Activated CD8-positive, alpha-beta memory T cell treated with anti-CD3 and anti-CD28 coated beads, Interleukin-2, amount 50 U/mL, for 24 hours (primary cell): ENCODE data around the gene PLXNC1.

Experiments used
- DNase-seq: peaks from one replicate; pipeline ENCODE4 v3.0.0-alpha.2; 2020; ENCODE audit errors: extremely low read depth

PLXNC1 gene

DNA sequence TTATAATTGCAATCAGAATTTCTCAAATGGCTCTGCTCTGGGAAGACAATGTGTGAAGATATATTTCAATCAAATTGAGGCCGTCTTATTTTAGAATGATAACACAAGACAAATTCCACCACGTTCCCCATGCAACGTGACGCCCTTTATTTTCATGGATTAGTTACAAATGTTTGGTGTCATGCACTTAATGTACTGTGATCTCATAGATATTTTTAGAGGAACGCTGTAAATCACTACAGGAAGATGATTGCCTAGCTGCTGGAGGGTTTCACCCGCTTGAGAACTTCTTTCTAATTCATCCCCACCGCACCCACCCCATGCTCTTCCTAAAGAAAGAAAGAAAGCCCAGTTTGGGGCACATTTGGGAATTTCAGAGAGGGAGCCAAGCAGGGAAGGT is 117.2 kb downstream of the PLXNC1 start:
- DNase-seq: no peak

GRCh38 chr12:94265966-94266745 is 117.8 kb downstream of the PLXNC1 start:
- no peak for DNase-seq

DNA sequence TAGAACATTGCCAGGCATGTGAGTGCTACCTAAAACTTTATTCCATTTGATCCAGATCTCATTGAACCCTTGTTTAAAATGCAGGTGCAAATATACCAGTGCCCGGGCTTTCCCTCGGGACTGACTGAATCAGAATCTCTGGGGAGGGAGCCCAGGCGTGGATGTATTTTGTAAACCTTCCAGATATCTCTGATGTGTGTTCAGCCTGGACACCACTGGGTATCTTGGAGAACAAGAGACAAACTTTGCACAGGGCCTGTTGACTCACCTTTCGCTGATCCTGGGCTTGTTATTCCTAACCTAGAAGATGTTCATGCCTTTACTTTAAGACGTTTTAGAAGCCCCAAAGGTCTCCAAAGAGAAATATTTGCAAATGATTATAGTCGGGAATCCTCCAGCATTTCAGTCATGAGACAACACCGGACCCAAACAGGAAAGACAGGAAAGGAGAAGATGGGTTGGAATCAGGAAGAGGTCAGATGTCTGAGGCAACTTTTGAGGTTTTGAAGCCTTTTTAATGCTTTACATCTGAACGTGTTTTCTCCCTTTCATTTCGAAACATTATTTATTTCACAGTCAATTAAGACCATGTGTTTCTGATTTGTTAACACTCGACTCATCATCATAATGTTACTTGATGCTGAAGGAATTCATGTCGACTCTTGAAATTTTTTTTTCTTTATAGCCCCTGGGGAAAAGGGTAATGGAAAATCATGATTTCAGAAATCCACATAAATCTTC is 118.6 kb downstream of the PLXNC1 start:
- DNase-seq: no peak

GRCh38 chr12:94267537-94267872 is 119.1 kb downstream of the PLXNC1 start:
- DNase-seq: no peak

DNA sequence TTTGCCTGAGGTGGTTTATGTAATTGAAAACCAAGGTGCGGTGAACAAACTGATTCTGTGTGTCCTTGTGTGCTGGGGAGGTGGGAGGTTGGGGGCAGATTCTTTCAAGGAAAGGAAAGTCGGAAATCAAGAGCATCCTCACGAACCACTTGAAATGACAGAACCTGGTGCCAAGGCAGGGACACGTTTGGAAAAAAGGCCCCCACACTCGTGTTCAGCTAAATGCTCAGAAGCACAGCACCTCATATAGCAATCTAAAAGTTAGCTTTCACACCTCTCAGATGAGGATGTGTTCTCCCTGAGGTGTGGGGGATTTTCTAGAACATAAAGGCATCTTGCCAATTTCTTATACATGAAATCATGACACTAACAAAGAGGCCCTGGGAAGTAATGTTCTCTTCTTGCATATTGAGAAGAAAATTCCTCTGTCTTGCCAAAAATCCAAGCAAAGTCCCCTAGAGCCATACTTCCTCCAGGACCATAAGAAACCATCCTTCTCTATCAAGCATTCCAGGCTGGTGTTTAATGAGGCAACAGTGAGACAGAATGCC is 119.6 kb downstream of the PLXNC1 start:
- no peak for DNase-seq

- DNase-seq: no peak
Measured at GRCh38 chr12:94269316-94269999, 121.1 kb downstream of the PLXNC1 start.

DNA sequence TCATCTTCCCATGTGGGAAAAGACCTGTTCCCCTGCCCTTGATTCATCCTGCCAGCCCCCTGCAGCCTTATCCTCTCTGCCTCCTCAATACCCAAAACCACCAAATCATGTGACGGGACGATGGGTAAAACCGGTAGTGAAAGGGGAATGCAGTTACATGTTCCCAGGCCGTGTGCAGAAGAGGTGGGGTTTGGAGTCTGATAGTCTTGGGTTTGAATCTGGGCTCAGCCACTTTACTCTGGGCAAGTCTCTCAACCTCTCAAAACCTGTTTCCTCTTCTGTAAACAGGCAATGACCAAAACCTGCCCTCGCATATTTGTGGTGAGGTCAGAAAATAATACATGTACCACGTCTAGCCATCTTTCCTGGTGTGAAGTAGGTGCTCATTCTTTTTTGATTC is 123.0 kb downstream of the PLXNC1 start:
- DNase-seq: no peak

- no peak for DNase-seq
Measured at GRCh38 chr12:94272280-94272679, 123.9 kb downstream of the PLXNC1 start.

GRCh38 chr12:94273272-94273671 is 124.9 kb downstream of the PLXNC1 start:
- DNase-seq: no peak

- DNase-seq: no peak
Measured at GRCh38 chr12:94276725-94277124, 128.3 kb downstream of the PLXNC1 start.

DNA sequence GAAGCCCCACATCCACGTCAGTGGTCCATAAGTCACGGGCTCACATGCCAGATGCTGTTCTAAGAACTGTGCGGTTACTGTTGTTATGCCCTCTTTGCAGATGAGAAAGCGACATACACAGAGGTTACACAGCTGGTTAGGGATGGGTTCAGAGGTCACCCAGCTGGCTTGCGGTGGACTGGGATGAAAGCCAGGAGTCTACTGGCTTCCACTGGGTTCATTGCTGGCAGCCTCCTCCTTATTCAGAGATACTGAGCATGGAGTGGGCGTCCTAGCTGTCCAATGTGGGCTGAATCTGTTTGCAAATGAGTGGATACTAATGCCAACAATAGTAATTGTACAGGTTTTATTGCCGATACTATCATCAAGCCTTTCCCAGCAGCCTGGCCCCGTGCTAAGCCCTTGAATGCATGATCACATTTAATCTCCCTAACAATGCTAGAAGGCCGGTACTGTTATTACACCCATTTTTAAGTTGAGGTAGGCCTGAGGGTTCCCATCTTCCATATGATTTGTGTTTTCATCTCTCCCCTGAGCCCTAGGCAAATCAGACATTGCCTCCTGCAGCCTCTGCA is 129.1 kb downstream of the PLXNC1 start:
- no peak for DNase-seq

GRCh38 chr12:94280063-94280462 is 131.7 kb downstream of the PLXNC1 start:
- no peak for DNase-seq

- DNase-seq: no peak
Measured at GRCh38 chr12:94282675-94283074, 134.3 kb downstream of the PLXNC1 start.

DNA sequence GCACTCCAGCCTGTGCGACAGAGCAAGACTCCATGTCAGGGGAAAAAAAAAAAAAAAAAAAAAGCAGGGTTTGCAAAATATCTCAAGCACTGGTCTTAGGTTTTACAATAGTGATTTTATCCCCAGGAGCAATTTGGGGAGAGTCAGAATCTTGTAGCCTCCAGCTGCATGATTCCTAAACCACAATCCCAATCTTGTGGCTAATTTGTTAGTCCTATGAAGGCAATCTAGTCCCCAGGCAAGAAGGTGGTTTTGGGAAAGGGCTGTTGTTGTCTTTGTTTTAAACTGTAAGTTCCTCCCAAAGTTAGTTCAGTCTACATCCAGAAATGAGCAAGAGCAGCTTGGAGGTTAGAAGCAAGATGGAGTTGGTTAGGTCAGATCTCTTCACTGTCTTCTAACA is 135.7 kb downstream of the PLXNC1 start:
- DNase-seq: no peak

- no peak for DNase-seq
Measured at GRCh38 chr12:94284859-94285258, 136.5 kb downstream of the PLXNC1 start.

DNA sequence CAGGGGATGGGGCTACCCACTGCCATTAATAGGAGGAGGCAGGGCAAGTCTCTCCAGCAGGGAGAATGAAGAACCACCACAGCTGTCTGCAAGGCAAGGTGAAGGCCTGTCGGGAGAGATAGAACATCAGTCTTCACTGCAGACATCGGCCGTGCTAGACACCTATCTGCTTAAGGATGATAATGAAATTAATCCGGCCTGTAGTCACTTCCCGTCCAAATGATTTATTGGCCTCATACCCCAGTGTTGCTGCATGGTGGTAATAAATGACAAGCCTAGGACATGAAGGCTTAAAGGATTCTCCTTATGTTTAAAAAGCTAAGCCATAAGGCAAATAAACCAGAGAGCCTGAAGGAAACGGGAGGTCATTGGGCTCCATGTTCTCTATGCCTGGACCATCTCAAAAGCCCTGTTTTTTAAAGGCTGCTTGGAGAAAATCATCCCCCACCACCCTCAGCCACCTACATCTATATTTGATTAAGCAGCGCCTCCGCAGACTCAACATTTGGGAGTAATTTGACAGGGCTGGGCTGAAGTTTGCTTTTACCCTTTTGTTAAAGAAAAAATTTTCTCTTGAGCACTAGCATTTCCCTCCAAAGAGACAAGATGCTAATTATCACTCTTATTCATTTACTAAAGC is 137.7 kb downstream of the PLXNC1 start:
- DNase-seq: no peak

GRCh38 chr12:94286583-94287244 is 138.3 kb downstream of the PLXNC1 start:
- no peak for DNase-seq

DNA sequence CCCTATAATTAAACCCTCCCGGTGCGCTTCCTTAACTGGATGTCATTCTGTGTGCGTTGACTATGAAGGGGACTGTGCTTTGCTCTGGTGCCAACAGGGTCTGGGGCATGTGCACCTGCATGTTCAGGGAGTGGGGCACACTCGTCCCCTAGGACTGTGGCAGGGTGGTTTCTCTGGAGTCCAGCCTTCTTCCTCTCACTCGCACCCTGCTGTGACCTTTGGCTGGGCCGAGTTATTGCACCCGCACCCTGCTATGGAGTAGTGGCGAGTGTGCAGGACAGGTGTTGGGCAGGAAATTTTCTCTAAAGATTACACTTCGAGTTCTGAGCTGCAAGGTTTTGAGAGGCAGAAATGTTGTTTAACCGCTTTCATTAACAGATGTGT is 138.9 kb downstream of the PLXNC1 start:
- no peak for DNase-seq

GRCh38 chr12:94289461-94290312 is 141.3 kb downstream of the PLXNC1 start:
- no peak for DNase-seq

DNA sequence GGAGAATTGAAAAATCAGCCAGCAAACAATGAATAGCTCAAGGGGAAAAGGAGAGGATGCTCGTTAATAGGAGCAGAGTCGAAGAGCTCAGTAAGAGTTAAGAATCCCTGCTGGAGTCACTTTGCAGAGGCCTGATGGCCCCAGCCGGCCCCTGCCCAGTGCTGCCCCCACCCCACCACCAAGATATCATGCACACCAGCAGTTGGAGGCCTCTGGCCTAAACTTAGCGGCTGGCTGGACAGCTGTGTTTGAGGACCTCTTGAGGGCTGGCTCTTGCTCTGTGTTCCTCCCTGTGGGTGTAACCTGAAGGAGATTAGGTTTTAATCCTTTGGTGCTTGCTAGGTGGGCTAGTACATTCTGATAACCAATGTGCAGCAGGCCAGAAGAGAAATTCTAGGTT is 142.0 kb downstream of the PLXNC1 start:
- no peak for DNase-seq
